Measurements from ENCODE around the gene ACAP2.
"Not testable (repeated sequence)": the region's sequence is repeated elsewhere in the genome, so short reads cannot be mapped to it uniquely, and the experiment has no call there.

ACAP2 gene

DNA sequence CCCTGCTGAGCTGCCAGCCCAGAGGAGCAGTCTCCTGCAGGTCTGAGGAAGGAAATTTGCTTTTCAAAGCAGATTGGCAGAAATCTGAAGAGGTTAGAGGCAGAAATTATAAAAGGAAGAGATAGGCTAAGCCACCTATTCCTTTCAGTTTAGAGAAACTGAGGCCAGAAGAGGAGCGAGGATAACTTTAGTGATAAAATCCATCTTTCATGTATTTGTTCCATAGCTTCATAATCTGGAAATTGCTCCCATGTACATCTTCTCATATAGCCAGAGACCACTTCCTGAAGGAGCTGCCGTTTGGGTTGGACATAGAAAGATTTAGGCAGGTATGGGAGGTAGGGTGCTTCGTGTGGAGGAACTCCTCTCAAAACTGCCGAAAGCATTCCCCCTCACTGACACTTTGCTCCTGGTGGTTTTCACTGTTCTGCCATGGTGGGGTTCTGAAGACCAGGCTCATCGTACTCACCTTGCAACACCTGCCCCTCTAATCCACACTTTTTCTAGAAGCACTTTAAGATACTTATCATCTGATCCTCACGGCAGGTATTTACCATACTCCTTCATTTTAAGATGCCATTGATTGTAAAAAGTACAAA, 670 bp upstream of the ACAP2 start:
- DNase-seq = no peak

GRCh38 chr3:195441992-195442572, 738 bp downstream of the ACAP2 start:
- DNase-seq = no peak

DNA sequence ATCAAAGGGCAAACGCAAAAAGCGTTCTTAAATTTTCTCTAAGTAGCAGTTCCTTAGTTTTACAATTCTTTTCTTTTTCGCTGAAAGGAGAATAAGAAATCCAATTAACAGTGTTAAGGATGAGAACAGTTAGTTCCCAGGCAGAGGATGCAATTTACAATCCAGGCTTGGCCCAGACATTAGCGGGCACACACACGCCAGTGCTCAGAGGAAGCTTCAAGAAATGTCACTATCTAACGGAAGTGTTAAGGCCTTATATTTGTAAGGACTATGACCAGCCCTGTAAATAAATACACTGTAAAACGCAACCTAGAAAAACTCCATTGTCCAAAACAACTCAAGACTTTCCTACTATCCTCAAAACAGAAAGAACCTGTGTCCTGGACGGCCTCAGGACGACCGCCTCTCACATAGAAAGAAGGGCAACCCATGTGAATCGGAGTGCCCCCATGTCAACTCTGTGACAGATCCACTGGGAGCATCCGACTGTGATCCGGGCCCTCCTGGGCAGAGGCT, 1.3 kb downstream of the ACAP2 start:
- no peak for DNase-seq

DNA sequence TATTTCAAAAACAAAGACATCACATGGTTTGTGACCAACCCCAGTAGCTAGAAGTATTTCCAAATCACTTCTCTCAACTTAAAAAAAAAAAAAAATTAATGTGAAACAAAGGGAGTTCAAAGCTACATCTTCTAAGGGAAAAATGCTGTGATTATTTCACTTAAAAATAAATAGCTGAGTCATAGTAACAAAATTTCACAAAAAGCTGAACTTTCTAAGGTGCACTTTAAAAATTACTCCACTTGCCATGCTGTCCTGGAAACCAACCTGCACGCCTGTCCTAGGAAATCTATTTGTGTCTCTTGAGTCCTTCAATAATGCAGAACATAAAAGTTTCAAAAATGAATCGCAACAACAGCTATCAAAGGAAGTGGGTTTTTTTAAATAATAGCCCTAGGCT, 1.8 kb downstream of the ACAP2 start:
- DNase-seq = no peak

GRCh38 chr3:195440379-195440778, 2.4 kb downstream of the ACAP2 start:
- no peak for DNase-seq

DNA sequence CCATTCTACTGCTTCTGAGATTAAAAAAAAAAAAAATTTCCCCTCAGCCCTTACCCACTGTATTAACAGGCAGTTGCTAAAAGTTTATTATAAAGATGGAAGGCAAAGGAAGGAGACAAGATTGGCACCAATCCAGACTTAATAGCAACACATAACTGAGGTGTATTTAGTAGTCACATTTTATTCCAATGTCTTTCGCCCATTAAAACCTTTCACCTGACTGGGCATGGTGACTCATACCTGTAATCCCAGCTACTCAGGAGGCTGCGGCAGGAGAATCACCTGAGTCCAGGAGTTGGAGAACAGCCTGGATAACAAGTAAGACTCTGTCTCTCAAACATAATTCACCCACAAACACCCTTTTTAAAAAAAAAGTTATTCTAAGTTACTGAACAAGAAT, 4.4 kb downstream of the ACAP2 start:
- no peak for DNase-seq

DNA sequence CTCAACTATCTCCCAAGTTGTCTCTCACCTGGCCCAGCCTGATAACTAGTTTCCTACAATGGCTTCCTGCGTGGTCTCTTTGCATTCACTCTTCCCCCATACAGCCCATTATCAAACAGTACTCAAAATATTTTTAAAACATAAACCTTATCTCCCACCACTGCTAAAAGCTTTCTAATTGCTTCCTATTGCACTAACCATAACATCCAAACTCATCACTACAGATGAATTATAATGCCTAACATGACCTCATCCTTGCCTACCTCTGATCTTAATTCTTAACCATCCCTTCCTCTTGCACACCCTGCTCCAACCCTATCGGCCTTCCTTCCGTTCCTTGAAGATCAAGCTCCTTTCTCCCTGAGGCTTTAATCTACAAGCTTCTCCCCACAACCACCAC, 17.0 kb downstream of the ACAP2 start:
- no peak for DNase-seq

GRCh38 chr3:195423818-195424217, 19.0 kb downstream of the ACAP2 start:
- no peak for DNase-seq

GRCh38 chr3:195421400-195421799, 21.4 kb downstream of the ACAP2 start:
- no peak for DNase-seq

- DNase-seq = no peak
Observed at GRCh38 chr3:195416795-195417194, 26.0 kb downstream of the ACAP2 start.

DNA sequence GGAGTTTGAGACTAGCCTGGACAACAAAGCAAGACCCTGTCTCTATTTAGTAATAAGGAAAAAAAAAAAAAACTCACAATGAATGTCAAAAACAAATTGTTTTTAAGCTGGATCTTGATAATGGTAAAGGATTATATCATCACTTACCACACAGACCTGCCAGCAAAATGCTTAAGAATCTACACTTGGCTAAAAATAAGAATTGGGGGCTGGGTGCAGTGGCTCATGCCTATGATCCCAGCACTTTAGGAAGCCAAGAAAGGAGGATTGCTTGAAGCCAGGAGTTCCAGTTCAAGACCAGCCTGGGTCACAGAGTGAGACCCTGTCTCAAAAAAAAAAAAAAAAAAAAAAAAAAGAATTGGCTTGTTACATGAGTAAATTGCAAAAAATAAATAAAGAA, 31.0 kb downstream of the ACAP2 start:
- no peak for DNase-seq

DNA sequence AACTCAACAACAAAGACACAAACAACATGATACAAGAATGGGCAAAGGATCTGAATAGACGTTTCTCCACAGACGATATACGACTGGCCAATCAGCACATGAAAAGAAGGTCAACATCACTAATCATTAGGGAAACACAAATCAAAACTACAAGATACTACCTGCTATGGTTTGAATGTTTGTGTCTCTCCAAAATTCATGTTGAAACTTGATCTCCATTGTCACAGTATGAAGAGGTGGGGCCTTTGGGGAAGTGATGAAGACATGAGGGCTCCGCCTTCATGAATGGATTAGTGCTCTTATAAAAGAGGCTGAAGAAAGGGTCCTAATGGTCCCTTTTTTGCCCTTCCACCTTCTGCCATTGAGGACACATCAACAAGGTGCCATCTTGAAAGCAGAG, 32.3 kb downstream of the ACAP2 start:
- DNase-seq = no peak

- no peak for DNase-seq
Observed at GRCh38 chr3:195407531-195408409, 35.0 kb downstream of the ACAP2 start.

DNA sequence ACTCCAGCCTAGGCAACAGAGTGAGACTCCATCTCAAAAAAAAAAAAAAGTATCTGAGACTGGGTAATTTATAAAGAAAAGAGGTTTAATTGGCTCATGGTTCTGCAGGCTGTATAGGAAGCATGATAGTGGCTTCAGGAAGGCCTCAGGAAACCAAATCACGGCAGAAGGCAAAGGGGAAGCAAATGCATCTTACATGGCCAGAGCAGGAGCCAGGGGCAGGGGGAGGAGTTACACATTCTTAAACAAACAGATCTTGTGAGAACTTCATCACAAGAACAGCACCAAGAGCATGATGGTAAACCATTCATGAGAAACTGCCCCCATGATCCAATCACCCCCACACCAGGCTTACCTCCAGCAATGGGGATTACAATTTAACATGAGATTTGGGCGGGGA, 37.2 kb downstream of the ACAP2 start:
- DNase-seq = no peak

DNA sequence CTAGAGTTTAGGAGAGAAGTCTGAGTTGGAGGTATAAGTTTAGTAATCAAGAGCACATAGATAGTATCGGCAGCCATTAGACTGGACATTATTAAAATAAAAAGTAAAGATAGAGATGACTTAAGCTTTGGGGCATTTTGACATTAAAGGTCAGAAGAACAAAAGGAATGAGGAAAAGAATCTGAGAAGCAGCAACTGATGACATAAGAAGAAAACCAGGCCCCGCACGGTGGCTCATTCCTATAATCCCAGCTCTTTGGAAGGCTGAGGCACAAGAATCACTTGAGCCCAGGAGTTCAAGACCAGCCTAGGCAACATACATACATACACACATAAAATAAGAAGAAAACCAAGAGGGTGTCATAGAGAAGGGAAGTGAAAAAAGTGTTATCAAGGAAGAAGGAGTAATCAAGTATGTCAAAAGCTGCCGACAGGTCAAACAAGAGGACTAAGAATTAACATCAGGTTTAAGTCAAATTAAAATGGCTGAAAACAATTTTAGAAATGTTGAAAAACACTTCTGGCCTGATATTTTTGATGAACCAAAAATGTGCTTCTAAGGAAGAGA, 38.9 kb downstream of the ACAP2 start:
- DNase-seq = no peak

DNA sequence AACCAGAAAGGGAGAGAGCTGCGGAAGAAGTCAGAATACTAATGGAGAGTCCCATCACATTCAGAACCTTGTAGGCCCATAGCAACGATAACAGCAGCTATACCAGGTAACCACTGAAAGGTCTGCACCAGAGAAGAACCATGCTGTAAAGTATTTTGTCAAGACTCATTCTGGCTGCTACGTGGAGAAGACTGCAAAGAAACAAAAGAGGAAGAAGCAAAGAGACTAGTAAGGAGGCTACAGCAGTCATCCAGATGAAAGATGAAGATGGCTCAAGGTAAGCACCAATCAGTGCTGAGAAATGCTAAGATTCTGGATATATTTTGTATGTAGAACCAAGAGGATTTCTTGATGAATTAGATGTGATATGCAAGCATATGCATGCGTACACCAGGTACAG, 39.6 kb downstream of the ACAP2 start:
- DNase-seq = no peak

DNA sequence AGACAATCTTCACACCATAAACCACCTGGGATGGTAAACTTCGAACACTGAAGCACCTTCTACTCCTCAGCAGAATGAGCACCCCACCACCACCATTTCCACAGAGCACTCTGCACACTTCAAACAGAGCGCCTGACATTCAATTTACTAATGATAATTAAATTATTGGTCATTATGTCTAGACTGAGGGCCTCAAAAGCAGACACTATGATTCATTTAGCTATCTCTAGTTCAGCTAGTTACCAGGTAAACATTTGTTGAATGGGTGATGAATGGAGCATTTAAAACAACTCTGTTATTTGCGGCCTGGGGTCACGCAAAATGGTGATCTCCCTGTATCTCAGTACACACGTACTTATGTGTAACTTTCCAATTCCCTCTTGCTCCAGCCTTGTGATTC, 40.9 kb downstream of the ACAP2 start:
- no peak for DNase-seq

- not testable (repeated sequence) for DNase-seq
Observed at GRCh38 chr3:195398460-195398859, 44.4 kb downstream of the ACAP2 start.

DNA sequence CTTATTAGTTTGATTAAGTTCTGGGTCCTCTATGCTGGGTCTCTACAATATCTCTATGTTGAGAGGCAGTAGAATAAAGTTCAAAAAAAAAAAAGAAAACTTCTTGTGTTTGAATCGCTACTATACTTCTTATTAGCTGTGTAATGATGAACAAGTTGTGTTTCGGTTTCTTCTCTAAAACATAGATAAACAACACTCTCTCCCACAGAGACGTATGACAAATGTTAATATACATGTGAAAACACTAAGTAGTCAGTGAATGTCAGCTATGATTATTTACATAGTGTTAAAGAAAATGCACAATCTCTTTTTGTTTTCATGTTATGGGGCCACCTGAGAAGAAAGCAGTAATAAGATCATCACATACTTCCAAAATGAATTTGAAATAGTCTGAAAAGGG, 45.3 kb downstream of the ACAP2 start:
- DNase-seq = no peak

- DNase-seq = no peak
Observed at GRCh38 chr3:195395208-195395816, 47.5 kb downstream of the ACAP2 start.

- no peak for DNase-seq
Observed at GRCh38 chr3:195394700-195395099, 48.1 kb downstream of the ACAP2 start.

DNA sequence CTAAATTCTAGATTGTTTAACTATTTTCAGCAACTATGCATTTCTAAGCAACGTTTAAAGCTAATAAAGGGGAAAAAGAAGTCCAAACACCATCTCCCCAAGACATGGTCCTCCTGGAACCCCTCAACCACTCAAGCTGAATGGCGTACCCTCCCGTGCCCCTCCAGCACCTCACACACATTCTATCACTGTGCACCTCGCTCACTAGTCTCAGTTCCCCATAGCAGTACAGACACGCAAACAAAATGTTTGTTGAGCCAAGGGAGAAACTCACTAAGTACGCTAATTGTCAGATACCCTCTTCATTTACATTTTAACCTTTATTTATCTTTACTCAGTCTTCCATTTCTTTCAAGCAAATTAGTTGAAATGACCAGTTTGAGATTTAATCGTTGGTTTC, 48.8 kb downstream of the ACAP2 start:
- no peak for DNase-seq

- no peak for DNase-seq
Observed at GRCh38 chr3:195388380-195388779, 54.4 kb downstream of the ACAP2 start.
